Pancreas (tissue), 10 donors: ENCODE measurements around the gene RAB5IF. TPM values are rescaled to one million over a fixed set of nuclear protein-coding genes. Genes with fewer than 3 reads are reported as not detected.

Experiments
- ATAC-seq, 4 donors: fragments of 200-7000 bp; cut with Tn5 transposase; one replicate each; pipeline versions ENCODE4 v1.8.0 to v1.9.1; 2020; ENCODE audit warnings: mild to moderate bottlenecking in 4 of 4, moderate library complexity in 4 of 4
- DNase-seq, 6 donors: peaks; one replicate each; pipeline ENCODE4 v3.0.0-alpha.2; 2020
- FAIRE-seq: peaks from 2 replicates; lab custom pipeline; 2012; peaks lifted over from hg19 to GRCh38; lab: Jason Lieb, UNC
- H3K27ac ChIP-seq, 4 donors: fragments of 200-600 bp; sonication (generic); 1 replicate in 3 of 4; 2 replicates in 1 of 4; pipeline versions ENCODE4 v1.5.0 to v1.8.0; 2020
- H3K27me3 ChIP-seq, 4 donors: fragments of 200-600 bp; one replicate each; pipeline ENCODE4 v1.8.0; 2021
- H3K36me3 ChIP-seq, 3 donors: fragments of 200-600 bp; sonication (generic) in 1 of 3; one replicate each; pipeline versions ENCODE4 v1.5.0 to v1.8.0; 2020 to 2021
- H3K4me1 ChIP-seq, 3 donors: fragments of 200-600 bp; one replicate each; pipeline ENCODE4 v1.8.0; 2021
- H3K4me3 ChIP-seq, 4 donors: fragments of 200-600 bp; sonication (generic) in 2 of 4; one replicate each; pipeline versions ENCODE4 v1.5.0 to v1.8.0; 2020 to 2021
- H3K9me3 ChIP-seq, 4 donors: fragments of 200-600 bp; one replicate each; pipeline ENCODE4 v1.8.0; 2021
- CTCF ChIP-seq, 4 donors: fragments of 200-600 bp; sonication (generic) in 3 of 4; IDR thresholded peaks; one replicate each; pipeline versions ENCODE4 v1.5.0 to v1.8.0; 2021; ENCODE audit warnings: antibody characterized with exemption in 4 of 4
- WGBS, 2 donors: extraction: QIAGEN DNeasy Blood & Tissue Kit; methylation state at CpG; one replicate each; pipeline ENCODE4 v1.1.7; 2013; 5-methylcytosine and 5-hydroxymethylcytosine counted together
- intact Hi-C, 3 donors: fragments of 100-400 bp; cut with DNase I; formaldehyde crosslinking; loops; one replicate each; pipeline versions ENCODE4 v1.11.1 to v1.14.2; 2022
- polyA plus RNA-seq, 2 donors: library from polyadenylated mRNA; stranded (reverse); fragments of 200-250 nt; gene quantifications; one replicate each; pipeline ENCODE4 v1.2.3, GENCODE V29; 2013
- total RNA-seq, 6 donors: library from RNA; stranded (reverse); fragmentation: NEBNext Ultra II Directional in 4 of 6; extraction: Animal tissue kit (Norgen Biotek cat#: 25700) in 4 of 6; gene quantifications; one replicate each; pipeline versions ENCODE4 v1.2.1 to v1.2.4, GENCODE V29; 2021 to 2023
- donor health status: healthy with polysubstance abuse.
- donor health status: DM: no; HTN: no; CAD: no; lungs with moderate emphysema.
- donor health status: DM: no; HTN: no; CAD: no.
- donor health status: control.
- donor health status: control.
- donor health status: Bipolar disorder and iron deficiency.
- donor health status: DM: yes; HTN: yes; CAD: no.
- donor health status: DM: no; HTN: no; CAD: no.
- donor health status: DM: no; HTN: no; CAD: no.
- donor health status: DM: yes; HTN: yes; CAD: no.

The RAB5IF gene
- total and polyA plus RNA-seq, 8 donors: 22.2 to 45.1 (median 30.0) TPM

GRCh38 chr20:36656733-36657132, 51.2 kb downstream of the RAB5IF start:
- H3K27me3 ChIP-seq: no peaks in the 10 kb centered on the region
- no peak for ATAC-seq
- no peaks in the 10 kb centered on the region for H3K4me1 ChIP-seq
- no peaks in the 10 kb centered on the region for H3K9me3 ChIP-seq
- FAIRE-seq: no peak
- DNase-seq: no peak
- no peaks in the 10 kb centered on the region for H3K36me3 ChIP-seq
- no peak overlapping the region for H3K4me3 ChIP-seq
- TF ChIP-seq CTCF (IDR thresholded peaks at IDR 0.05): no peak
- 51% methylated on average over 4 of the region's 4 CpGs for WGBS, 2 donors
- H3K27ac ChIP-seq: no peak overlapping the region
- intact Hi-C loops: no loop called here

- no peaks in the 10 kb centered on the region for H3K36me3 ChIP-seq
- no peak overlapping the region for H3K4me3 ChIP-seq
- no peaks in the 10 kb centered on the region for H3K4me1 ChIP-seq
- no peaks in the 10 kb centered on the region for H3K27me3 ChIP-seq
- no peak overlapping the region for H3K27ac ChIP-seq
- 85% methylated on average over 3 of the region's 3 CpGs for WGBS, 2 donors
- DNase-seq: no peak
- ATAC-seq: no peak
- intact Hi-C loops: no loop called here
- H3K9me3 ChIP-seq: no peaks in the 10 kb centered on the region
- FAIRE-seq: no peak
- no peak for TF ChIP-seq CTCF (IDR thresholded peaks at IDR 0.05)
Observed at GRCh38 chr20:36658300-36658699, 52.7 kb downstream of the RAB5IF start.

Other genes starting within 250 kb of the RAB5IF start
- 10 to 100 TPM in 5 of 6 donors, 1 to 10 TPM in 1; 9.9 to 62.2 (median 20.1) TPM for gene MYL9, start 64.3 kb upstream of the RAB5IF start, total RNA-seq
- gene MYL9, start 64.3 kb upstream of the RAB5IF start, polyA plus RNA-seq: 100 to 1,000 TPM in 1 of 2 donors, 10 to 100 TPM in 1; 64.9 to 122 TPM
- 10 to 100 TPM; 10.9 to 18.9 (median 14.5) TPM for gene TGIF2, start 32.2 kb upstream of the RAB5IF start, total RNA-seq
- 1 to 10 TPM; 5.7 to 9.2 TPM for gene TGIF2, start 32.2 kb upstream of the RAB5IF start, polyA plus RNA-seq
- gene SLA2, start 40.4 kb downstream of the RAB5IF start, total RNA-seq: under 1 TPM in 5 of 6 donors, not detected in 1; 0.13 to 0.34 (median 0.22) TPM
- under 1 TPM; 0.19 to 0.33 TPM for gene SLA2, start 40.4 kb downstream of the RAB5IF start, polyA plus RNA-seq
- gene NDRG3, start 140.3 kb downstream of the RAB5IF start, total RNA-seq: 10 to 100 TPM in 3 of 6 donors, 1 to 10 TPM in 3; 7.0 to 16.9 (median 8.9) TPM
- 10 to 100 TPM in 1 of 2 donors, 1 to 10 TPM in 1; 7.9 to 13.8 TPM for gene NDRG3, start 140.3 kb downstream of the RAB5IF start, polyA plus RNA-seq
- gene DSN1, start 168.0 kb downstream of the RAB5IF start, total RNA-seq: 1 to 10 TPM; 1.9 to 3.8 (median 3.0) TPM
- gene DSN1, start 168.0 kb downstream of the RAB5IF start, polyA plus RNA-seq: 1 to 10 TPM; 4.1 to 6.3 TPM